NOMO-1 treated with dmso at 0.1 percent for 144 hours (cell line): ENCODE measurements around the gene DTX1.
"Not testable (repeated sequence)": the region's sequence is repeated elsewhere in the genome, so short reads cannot be mapped to it uniquely, and the experiment has no call there.

Experiments
- DNase-seq: peaks from one replicate; lab custom pipeline; 2025; ENCODE audit not compliant: unreplicated experiment; lab: John Stamatoyannopoulos, UW

The DTX1 gene

DNA sequence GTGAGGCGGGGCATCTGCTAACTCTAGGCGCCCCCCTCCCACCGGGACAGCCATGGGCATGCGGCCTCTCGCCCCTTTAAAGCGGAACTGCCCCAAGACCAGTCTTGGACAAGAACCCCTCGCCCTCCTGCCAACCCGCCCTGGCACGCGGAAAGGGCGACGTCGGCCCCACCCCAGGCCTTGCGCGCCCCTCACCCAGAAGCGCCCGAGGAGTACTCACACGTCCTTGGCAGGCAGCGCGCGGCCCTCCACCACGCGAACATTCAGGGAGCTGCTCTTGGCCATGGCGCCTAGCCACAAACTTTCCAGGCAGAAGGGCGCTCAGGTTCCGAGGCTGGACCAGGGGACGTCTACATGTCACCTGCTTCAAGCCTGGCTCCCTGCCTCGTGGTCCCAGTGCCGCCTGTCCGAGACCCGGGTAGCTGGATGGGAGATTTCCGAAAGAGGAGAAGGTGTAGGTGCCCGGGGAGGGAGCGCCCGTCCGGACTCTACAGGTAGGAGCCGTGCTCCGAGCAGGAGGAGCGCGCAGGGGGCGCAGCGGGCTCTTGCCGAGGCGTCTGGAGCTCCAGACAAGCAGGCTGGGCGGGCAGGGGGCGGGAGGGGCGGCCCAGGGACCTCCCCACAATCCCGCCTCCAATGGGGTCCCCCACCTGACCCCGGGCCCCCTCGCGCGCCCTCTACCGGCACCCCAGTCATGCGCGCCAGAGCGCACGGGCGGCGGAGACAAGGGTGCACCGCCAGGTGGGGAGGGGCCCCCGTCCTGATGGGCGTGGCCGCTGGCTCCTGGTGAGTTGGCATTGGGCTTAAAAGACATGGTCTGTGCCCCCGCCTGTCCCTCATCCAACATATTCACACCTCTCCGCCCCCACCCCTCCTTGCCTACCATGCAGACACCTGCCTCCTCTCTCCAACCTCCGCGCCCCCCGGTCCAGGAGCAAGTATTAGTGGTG lies 78.9 kb downstream of the DTX1 start, which contains the start of gene RASAL1:
TSS of gene RASAL1 (minus strand) at position 584 of the 950 bp plus-strand sequence. CDS start at position 285, 299 bp downstream.
- no peak for DNase-seq

- DNase-seq: no peak
Observed at GRCh38 chr12:113136128-113136989, 79.8 kb downstream of the DTX1 start.

DNA sequence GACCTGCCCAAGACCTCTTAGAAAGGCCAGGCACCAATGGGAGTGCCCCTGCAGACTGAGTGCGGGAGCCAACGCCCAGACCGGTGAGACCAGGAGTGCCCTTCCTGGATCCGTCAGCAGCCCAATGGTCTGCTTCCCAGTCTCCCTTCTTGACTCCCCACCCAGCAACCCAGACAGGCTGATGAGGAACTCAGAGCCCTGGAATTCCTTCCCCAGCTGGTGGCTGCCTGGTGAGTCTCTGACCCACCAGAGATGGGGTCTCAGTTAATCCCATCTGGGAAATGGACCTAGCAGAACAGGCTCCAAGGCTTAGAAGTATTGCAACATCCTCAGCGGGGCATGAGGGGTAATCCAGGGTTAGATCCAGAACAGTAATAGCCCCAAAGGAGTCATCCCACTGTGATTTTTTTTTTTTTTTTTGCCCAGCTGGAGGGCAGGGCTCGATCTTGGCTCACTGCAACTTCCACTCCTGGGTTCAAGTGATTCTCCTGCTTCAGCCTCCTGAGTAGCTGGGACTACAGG lies 80.5 kb downstream of the DTX1 start:
- DNase-seq: no peak

DNA sequence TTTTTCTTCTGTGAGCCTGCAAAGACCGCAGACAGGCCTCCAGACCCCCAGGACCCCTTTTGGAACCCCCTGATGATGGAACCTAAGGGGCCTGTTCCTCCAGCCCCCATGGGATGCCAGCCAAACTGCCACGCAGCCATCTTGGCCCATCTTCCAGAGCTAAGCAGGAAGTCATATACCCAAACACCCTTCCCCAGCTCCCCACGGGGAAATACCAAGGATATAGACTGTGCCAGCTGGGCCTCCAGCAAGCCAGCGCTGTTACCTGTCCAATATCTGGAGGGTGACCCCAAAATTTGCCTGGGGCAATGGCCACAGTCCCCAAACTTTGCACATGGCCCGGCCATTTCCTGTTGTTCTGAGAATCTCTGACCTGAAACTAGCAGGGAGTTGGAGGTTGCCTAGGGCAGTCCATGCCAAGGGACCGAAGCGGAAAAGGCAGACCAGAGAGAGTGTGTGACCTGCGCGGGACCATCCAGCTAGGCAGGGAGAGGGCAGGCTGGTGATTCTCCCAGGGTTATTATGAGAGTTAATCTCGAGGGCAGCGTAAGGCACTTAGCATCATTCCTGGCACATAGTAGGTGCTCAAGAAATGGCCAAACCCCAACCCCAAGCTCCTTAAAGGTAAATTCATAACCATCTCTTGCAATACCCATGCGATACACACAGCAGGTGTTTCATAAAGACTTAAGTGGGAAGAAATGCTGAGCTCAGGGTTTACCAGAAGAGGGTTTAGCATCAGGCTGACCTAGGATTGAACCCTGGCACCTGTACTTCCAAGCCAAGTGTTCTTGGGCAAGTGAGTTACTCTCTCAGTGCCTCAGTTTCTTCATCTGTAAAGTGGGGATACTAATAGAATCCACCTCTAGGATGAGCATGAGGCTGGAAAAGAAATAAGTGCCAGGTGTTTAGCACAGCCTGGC lies 81.6 kb downstream of the DTX1 start:
- DNase-seq: no peak

- DNase-seq: no peak
Observed at GRCh38 chr12:113138826-113139225, 82.3 kb downstream of the DTX1 start.

DNA sequence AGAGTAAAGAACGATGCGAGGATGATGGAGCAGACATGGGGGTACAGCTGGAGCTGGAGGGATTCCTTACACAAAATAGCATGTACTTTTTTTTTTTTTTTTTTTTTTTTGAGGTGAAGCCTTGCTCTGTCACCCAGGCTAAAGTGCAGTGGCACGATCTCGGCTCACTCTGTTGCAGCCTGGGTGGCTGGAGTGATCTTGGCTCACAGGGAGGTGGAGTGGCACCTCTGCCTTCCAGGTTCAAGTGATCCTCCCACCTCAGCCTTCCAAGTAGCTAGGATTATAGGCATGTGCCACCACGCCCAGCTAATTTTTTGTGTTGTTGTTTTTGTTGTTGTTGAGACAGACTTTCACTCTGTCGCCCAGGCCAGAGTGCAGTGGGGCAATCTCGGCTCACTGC lies 84.2 kb downstream of the DTX1 start:
- DNase-seq: no peak

DNA sequence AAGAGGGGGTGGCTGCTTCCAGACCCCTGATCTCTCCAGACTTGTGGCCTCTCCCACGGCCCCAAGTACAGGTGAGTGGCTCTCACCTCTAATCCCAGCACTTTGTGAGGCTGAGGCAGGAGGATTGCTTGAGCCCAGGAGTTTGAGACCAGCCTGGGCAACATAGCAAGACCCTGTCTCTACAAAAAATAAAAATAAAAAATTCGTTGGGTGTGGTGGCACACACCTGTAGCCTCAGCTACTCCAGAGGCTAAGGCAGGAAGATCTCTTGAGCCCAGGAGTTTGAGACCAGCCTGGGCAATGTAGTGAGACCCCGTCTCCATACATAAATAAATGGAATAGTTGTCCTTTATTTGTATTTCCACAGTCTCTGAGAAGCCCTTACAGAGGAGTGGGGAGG lies 85.2 kb downstream of the DTX1 start:
- not testable (repeated sequence) for DNase-seq

DNA sequence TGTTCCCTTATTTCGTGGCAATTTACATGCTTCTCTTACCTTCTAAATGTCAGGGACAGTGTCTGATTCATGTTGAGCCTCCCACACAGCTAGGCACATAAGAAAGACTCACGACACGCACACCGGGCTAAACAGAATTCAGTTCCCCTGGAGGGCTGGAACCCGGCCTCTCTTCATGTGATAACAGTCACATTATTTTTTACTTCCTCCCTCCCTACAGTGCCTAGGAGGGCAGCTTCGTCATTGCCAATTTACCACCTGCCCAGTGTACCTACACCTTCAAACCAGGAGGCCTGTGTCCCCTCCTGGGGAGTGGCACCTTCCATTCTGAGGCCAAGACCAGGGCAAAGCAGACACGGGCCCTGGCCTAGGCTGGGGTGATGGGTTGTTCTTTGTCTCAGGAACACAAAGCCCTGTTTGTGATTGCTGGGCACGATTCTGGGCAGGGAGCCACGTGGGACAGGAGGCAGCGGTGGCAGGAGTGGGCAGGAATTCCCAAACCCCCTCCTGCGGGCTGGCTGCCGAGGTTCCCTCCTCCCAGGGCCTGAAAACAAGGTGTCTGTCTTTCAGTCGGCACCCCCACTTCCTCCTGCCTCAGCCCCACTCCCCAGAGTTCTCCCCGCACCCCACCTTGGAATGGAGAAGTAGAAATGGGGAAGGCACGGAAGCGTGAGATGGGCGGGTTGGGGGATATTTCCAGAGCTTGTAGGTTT lies 85.8 kb downstream of the DTX1 start:
- peak; percentile 67 for DNase-seq

GRCh38 chr12:113142886-113143332 lies 86.4 kb downstream of the DTX1 start:
- DNase-seq: peak; percentile 43

GRCh38 chr12:113143959-113144358 lies 87.4 kb downstream of the DTX1 start:
- DNase-seq: no peak

- DNase-seq: no peak
Observed at GRCh38 chr12:113144806-113145205, 88.3 kb downstream of the DTX1 start.

GRCh38 chr12:113145720-113146551 lies 89.4 kb downstream of the DTX1 start:
- no peak for DNase-seq

DNA sequence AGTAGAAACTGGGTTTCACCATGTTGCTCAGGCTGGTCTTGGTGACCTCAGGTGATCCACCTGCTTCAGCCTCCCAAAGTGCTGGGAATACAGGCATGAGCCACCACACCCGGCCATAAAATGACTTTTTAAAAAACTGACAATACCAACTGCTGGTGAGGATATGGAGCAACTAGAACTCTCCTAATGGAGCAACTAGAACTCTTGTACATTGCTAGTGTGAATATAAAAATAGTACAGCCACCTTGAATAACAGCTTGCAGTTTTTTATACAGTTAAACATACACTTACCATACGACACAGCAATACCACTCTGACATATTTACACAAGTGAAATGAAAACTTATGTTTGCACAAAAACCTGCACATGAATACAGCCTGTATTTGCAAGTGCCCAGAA lies 90.5 kb downstream of the DTX1 start:
- no peak for DNase-seq
